GM18505 (cell line): ENCODE results near the gene UNC93A.
"Not testable (repeated sequence)": the region's sequence is repeated elsewhere in the genome, so short reads cannot be mapped to it uniquely, and the experiment has no call there.

Source experiments
- ATAC-seq: cut with Tn5 transposase; IDR thresholded peaks from one replicate; pipeline ENCODE4 v1.9.1; 2021; ENCODE audit not compliant: unreplicated experiment
- POLR2A ChIP-seq: IDR thresholded peaks from 4 replicates; pipeline ENCODE4 v1.6.1; 2011; ENCODE audit warnings: borderline replicate concordance; ENCODE audit not compliant: insufficient read depth, insufficient read length; ENCODE audit errors: extremely low read depth

The UNC93A gene

DNA sequence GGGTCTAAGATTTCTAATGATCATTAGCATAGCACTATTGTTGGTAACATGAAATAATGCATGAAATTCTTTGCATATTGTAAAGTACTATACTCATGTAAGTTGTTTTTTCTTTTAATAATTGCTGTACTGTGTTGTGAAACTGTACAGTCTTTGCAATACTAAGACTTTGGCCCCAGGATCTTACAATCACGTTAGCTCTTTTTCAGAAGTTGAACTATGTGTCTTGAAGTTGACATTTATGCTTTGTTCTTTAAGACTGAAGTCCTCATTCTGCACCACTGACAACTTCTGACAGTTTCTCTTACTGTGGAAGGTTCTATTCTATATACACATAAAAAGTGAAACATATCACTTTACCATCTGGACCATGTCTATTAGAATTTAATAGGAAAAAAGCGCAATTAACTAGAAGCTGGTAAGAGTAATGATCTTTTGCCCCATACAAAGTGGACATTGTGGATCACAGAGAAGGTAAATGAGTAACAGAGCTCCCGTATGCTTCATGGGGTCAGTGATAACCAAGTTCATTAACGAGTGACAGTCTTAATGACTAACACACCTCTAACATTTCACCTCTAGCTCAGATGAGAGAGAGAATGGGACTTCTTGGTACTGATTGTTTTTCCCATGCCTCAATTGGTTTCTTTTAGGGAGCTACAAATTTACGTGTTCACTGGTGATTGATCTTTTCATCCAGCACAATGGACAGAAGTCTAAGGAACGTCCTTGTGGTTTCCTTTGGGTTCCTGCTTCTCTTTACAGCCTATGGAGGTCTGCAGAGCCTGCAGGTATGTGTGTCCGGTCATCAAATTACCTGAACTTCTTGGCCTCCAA lies at the start of gene UNC93A:
Gene UNC93A (plus strand): TSS at position 530 of the 837 bp plus-strand sequence. CDS start 175 bp downstream, at position 705.
- TF ChIP-seq POLR2A, result no peak
- ATAC-seq, result no peak

DNA sequence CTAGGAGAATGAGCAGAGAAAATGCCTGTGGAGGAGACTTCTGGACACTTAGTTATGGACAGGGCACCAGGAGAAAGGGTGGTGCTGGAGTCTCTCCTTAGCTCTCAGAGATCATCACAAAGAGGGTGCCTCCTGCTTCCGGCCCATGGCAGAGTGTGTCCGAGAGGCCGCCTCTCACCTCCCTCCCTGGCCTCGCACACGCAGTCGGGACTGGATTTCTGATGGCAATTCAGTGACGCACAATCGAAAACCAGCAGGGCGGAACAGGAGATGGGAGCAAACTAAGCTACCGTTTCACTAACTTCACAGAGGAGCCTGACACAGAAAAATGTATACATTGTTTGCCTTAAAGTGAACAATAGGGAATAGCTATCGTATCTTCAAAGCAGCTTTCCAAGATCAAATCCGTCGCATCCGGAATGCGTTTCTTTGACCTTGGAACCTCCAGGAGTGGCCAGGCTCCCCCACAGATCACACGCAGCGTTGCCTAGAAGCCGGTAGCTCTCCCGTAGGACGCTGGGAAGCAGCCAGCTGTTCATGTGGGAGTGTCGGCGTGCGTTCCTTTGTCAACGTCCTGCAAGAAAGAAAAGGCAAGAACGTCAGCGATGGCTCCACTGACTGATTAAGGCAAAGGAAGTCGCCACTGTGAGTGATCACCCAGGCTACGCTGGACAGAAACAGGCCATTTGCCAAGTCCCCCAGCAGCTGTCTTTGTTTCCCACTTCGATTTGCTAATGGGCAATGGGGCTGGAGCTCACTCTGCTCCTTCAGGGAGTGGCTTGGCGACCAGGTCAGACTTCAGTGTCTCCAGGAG lies 49.6 kb upstream of the UNC93A start:
- not testable (repeated sequence) for ATAC-seq

DNA sequence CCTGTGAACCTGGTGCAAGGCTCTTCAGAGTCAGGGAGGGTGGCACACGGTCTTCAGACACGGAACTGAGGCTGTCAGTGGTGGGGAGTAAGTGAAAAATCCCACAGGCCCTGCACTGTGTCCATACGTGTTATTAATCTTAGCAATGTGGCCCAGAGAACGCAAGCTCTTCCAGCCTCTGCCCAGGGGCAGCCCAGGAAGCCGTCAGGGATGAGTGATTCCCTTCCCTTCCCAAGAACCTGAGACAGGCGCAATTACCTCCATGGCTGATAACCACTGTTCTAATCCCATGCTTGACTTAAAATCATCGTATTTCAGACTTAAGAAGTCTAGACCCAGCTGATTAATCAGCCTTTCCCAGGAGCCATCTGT lies 49.0 kb upstream of the UNC93A start:
- not testable (repeated sequence) for ATAC-seq

DNA sequence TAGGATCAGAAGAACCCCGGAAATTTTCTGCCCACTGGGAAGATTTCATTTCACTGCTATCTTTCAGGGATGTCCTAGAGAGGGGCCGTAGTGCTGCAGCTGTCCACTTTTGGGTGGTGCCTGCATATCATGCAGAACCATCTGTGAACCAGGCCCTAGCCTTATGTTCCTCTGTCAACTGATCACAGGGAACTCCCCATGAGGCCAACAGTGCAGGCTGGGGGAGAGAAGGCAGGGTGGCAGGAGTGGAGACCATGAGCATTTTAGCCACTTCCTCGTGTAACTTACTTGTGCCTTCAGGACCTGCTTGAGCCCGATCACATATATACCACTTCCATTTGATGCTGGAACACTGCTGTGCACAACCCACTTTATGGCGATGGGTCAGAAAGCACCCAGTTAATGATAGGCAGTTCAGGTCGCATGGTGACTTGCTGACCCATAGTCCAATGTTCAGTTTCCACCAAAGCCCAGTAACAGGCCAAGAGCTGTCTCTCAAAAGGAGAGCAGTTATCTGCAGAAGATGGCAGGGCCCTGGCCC lies 48.5 kb upstream of the UNC93A start:
- not testable (repeated sequence) for ATAC-seq

DNA sequence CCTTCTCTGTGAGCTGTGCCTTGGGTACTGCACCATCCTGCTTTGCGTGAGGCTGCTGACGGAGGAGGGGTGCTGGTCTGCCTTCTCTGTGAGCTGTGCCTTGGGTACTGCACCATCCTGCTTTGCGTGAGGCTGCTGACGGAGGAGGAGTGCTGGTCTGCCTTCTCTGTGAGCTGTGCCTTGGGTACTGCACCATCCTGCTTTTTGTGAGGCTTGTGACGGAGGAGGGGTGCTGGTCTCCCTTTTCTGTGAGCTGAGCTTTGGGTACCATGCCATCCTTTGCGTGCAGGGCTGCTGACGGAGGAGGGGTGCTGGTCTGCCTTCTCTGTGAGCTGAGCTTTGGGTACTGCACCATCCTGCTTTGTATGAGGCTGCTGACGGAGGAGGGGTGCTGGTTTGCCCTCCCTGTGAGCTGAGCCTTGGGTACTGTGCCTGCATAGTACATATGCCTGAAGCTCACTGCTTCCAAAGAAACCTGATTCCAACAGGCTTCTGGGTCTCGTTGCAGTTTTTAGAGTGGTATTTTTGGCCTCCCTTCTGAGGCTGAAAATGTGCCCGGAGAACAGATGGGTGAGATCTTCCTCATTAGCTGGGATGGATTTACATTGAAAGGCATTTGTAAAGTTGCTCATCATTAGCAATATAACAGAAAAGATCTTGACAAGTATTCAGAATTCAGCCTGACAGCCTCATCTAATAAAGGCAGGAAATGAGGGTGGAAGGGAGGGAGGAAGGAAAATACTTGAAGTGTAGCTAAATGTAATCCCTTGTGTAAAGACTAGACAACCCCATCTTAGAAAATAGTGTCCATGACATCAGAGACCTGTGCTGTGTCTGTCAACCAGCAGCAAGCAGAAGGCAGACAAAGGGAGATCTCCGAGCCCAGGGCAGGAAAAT lies 46.8 kb upstream of the UNC93A start:
- no peak for TF ChIP-seq POLR2A
- ATAC-seq, result no peak

DNA sequence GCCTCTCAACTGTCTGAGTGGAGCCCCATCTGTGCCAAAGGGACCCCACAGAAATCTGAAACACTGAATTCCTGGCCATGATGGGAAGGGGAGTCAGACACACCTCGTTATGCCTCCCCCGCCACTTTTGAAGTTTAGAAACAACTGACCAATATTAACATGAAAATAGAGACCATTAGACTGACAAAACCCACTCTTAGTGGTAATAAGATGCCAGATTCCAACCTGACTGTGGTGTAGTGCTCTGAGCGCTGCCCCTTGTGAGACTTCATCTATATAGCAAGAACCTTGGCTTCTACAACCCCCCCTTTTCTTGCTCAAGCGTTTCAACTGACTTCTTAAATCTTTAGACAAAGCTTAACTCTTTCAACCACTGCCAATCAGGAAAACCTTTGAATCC lies 46.1 kb upstream of the UNC93A start:
- TF ChIP-seq POLR2A, result no peak
- no peak for ATAC-seq

DNA sequence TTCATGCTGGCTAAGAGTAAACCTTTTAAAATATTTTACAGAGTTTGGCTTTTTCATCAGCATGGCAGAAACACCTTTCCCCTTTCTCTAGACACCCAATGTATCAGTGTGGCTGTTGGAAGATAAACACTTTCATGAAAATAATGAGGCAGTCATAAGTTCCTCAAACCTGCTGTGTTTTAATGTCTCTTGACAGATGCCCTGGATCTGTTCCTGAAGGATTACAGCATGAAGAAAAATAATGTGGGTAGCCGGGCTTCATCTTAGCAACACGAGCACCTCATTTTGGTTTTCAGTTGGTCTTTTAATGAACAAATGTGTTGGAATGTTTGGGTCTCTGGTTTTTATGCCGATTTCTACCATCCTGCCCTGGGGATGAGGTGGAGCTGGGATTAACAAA lies 45.5 kb upstream of the UNC93A start:
- no peak for ATAC-seq
- TF ChIP-seq POLR2A, result no peak

DNA sequence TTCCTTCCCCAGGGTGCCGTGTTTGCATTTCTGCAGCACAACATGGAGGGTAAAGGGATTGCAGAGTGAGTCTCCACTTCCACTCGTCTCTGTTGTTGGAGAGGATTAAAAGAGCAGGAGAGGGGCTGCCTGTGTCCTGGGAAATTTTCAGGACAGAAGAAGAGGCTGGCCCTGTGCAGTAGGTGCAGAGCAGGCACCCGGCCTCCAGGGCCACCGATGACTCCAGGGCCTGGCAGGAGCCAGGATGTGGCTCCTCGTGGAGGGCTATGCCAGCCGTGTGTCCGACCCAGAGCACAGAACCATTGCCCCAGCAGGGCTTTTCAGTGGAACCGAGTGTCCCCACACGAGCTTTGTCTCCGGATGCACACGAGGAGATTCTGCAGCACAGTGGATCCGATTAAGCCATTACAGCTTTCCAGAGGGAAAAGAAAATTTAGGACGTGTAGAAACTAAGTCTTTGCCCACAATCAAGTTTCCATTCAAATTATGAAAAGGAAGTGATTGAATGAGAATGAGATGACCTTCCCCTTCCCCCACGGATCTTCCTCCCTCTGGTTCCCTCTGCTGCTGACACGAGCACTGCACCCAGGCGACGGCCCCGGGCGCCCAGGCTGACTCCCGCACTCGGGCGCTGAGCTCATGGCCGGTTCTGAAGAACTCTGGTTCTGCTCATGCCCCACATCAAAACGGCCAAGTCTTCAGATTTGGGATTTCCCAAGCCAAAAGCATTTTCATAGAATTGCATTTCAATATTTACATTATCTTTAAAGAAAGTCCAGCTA lies 43.1 kb upstream of the UNC93A start:
- TF ChIP-seq POLR2A, result no peak
- ATAC-seq, result no peak

DNA sequence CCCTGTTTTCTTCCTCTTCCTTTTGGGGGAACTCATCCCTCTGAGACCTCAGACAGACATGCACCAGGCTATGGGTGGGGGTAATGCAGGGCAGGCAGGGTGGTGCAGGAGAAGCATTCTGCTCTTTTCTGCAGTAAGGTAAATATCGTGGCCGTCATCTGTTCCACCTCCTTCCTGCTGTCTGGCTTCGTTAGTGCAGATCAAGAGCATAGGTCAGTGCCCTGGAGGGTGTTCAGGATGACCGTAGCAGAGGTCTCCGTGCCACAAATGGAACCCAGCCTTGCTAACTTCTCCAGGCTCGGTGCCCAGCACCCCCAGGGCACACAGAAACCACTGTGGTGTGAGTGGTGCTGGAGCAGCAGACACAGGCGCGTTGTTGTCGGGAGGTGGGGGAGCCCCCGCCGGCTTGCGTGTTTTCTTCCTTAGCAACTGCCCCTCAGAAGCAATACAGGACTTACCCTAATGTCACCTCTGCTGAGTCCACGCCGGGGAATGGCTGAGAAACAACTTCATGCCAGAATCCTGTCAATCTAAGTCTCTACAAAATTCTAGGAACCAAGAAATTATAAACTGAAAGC lies 42.1 kb upstream of the UNC93A start:
- ATAC-seq, result not testable (repeated sequence)

DNA sequence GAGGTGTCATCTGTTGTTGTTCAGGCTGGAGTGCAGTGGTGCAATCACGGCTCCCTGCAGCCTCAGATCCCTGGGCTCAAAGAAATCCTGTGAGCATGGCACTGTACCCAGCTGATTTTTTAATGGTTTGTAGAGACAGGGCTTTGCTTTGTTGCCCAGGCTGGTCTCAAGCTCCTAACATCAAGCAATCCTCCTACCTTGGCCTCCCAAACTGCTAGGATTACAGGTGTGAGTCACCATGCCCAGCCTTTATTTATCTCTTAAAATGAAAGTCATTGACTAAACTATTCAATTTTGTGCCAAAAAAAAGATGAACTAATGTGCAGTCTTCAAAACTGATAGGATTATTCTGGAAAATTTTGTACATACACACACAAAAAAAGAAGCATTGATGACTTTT lies 38.8 kb upstream of the UNC93A start:
- TF ChIP-seq POLR2A, result no peak
- ATAC-seq, result no peak

DNA sequence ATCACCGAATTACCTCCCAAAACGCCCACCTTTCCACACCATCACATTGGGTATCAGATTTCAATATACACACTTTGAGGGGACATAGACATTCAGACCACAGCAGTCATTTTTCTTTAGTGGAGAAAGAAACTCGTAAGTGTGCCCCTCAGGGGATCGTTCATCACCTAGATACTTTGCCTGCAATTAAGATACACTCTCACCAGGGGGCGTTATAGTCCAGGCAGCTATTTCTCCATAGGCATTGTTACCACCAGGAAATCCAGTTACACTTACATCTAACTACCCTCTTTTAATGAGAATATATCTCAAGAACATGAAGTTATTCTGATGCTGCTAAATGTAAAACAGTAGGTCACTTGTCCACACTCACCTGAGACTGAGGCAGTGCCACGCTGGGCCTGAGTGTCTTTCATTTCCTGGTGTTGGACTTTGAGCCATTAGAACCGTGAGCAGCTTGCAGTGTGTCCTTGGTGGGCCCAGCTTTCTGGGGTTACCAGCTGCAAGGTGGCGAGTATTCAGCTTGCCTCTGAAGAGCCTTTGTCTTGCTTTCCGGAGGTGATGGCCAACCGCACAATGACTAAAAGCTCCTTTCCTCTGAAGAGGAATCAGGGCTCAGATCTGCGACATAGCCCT lies 35.1 kb upstream of the UNC93A start:
- no peak for ATAC-seq
- no peak for TF ChIP-seq POLR2A

DNA sequence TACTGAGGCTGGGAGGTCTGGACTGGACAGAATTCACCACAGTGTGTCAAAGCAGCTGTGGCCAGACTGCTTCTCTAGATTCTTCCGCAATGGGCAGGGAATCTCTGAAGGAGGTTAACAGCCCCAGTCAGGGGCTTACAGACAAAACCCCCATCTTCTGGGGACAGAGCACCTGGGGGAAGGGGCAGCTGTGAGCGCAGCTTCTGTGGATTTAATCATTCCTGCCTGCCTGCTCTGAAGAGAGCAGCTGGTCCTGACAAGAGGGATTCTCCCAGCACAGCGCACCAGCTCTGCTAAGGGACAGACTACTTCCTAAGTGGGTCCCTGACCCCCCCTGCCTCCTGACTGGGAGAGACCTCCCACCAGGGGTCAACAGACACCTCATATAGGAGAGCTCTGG lies 32.5 kb upstream of the UNC93A start:
- no peak for ATAC-seq
- TF ChIP-seq POLR2A, result no peak

DNA sequence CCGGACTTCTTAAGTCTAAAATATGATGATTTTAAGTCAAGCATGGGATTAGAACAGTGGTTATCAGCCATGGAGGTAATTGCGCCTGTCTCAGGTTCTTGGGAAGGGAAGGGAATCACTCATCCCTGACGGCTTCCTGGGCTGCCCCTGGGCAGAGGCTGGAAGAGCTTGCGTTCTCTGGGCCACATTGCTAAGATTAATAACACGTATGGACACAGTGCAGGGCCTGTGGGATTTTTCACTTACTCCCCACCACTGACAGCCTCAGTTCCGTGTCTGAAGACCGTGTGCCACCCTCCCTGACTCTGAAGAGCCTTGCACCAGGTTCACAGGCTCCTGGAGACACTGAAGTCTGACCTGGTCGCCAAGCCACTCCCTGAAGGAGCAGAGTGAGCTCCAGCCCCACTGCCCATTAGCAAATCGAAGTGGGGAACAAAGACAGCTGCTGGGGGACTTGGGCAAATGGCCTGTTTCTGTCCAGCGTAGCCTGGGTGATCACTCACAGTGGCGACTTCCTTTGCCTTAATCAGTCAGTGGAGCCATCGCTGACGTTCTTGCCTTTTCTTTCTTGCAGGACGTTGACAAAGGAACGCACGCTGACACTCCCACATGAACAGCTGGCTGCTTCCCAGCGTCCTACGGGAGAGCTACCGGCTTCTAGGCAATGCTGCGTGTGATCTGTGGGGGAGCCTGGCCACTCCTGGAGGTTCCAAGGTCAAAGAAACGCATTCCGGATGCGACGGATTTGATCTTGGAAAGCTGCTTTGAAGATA lies 24.9 kb upstream of the UNC93A start:
- not testable (repeated sequence) for ATAC-seq
